GM11168 (cell line): ENCODE data around the gene PSMC3IP.
"Not testable (repeated sequence)": the region's sequence is repeated elsewhere in the genome, so short reads cannot be mapped to it uniquely, and the experiment has no call there.

Source experiments
- in situ Hi-C: fragments of 300-500 bp; cut with MboI; formaldehyde crosslinking; loops from one replicate; pipeline ENCODE4 v1.12.0; 2022; ENCODE audit warnings: low sequenced_read_pairs; ENCODE audit not compliant: unreplicated experiment

The PSMC3IP gene, protein sequence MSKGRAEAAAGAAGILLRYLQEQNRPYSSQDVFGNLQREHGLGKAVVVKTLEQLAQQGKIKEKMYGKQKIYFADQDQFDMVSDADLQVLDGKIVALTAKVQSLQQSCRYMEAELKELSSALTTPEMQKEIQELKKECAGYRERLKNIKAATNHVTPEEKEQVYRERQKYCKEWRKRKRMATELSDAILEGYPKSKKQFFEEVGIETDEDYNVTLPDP

DNA sequence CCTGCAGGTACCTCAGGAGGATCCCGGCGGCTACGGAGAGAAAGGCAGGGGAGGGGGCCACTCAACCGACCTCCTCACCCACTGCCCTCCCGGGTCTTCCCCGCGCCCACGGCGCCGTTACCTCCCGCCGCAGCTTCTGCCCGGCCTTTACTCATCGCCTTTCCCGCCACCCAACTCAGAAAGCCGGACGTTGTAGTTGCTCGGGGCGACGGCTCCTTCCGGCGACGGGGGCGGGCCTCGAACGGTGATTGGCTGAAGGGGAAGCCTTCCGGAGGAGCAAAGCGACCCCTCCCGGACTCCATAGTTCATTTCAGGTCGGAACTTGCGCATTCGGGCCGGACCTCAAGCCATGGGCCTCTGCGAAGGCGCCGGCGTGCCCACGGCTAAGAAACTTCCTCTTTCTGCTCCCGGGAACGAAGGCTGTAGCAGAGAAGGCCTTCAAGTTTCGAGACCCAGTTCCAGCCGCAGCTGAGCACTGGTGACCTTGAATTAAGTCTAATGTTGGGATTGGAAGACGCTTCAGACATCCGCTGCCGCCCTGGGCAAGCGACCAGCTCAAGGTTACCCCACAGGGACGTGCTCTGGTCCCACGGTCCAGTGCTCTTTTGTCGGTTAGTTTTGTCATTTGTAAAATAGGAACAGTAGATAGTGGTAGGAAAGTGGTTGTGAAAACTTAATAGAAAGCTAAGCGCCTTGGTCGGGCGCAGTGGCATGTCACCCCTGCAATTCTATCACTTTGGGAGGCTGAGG, at the start of gene PSMC3IP:
TSS of gene PSMC3IP (minus strand) at position 198 of the 750 bp plus-strand sequence. CDS start at position 155, 43 bp downstream.
- in situ Hi-C loops = loop anchor here (10.0 kb wide), 1 partner anchor 187 kb away; the partner anchor contains the start of gene RAMP2

DNA sequence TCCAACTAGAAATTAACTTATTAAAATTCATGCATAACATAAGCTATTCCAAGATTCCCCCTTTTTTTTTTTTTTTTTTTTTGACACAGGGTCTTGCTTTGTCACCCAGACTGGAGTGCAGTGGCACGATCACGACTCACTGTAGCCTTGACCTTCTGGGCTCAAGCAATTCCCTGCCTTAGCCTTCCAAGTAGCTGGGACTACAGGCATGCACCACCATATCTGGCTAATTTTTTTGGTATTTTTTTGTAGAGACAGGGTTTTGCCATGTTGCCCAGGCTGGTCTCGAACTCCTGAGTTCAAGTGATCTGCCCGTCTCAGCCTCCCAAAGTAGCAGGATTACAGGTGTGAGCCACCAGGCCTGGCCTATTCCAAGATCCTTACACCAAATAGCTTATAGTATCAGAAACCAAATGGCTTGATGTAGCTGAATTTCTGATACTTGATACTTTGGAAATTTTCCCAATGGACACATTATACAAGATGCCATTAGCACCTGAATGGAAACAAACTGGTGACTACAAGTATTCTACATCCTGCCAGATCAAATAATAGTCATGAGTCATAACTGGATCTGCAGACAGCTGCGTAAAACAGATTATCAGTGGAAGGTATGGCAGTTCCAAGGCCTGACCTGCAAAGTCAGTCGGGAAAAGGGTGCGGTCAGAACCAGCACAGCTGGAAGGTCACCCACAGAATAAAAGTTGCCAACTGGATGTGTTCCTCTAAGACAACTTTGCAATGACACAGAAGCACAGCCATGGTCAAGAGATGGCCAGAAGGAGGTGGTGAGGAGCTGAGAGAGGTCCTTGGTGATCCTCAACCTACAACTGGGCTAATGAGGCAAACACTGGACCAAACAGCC, 46.4 kb upstream of the PSMC3IP start:
- in situ Hi-C loops = no loop called here

- in situ Hi-C loops = no loop called here
Observed at GRCh38 chr17:42623271-42623670, 45.7 kb upstream of the PSMC3IP start.

- in situ Hi-C loops = not testable (repeated sequence)
Observed at GRCh38 chr17:42621987-42622386, 44.5 kb upstream of the PSMC3IP start.

DNA sequence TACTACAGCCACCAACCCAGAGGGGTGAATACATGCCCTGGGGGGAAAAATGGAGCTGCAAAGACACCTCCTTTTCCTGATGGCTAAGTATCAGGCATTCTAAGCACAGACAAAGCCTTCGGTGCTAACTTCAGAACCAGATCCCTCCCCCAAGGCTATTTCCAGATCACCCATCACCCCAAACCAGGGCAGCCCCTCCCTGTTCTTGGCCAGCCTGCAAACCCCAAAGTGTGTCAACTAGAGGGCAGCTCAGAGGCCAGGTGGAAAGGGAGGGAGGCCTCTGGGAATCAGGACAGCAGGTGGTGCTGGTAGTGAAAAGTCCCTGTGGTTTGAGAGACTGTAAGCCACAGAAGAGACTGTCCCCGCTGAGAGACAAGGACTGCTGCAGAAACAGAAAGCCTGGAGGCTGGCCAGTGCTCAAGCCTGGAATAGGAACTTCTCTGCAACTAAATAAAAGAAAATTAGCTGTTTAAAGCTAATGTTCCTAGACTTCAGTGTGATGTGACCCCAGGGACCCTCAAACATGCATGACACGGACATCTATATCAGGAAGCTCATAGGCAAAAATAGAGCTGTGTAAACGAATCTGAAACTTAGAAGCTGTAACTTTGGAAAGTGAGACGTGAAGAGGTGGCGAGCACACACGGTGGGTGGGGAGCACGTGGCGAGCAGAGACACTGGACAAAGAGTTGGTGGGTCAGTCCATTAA, 41.1 kb upstream of the PSMC3IP start:
- in situ Hi-C loops = no loop called here

GRCh38 chr17:42617956-42618431, 40.5 kb upstream of the PSMC3IP start:
- in situ Hi-C loops = no loop called here

- in situ Hi-C loops = no loop called here
Observed at GRCh38 chr17:42613699-42614295, 36.3 kb upstream of the PSMC3IP start.

DNA sequence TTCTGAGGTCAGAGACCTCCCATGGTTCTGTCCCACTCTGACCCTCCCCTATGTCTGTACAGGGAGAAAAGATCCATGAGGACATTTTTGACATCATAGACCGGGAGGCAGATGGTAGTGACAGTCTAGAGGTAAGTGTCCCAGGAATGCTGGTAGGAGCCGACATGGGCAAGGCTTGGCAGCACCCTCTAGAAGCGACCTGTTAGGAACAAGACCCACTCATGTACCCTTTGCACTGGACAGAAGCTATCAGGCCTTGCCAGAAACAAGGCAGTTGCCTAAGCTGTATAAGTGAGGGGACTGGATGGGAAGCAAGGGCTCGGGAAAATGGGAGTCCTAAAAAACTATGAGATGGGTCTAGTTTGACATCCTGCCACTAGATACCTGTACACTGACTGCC, 34.5 kb upstream of the PSMC3IP start:
- in situ Hi-C loops = no loop called here

GRCh38 chr17:42609814-42610801, 32.6 kb upstream of the PSMC3IP start:
- in situ Hi-C loops = not testable (repeated sequence)

DNA sequence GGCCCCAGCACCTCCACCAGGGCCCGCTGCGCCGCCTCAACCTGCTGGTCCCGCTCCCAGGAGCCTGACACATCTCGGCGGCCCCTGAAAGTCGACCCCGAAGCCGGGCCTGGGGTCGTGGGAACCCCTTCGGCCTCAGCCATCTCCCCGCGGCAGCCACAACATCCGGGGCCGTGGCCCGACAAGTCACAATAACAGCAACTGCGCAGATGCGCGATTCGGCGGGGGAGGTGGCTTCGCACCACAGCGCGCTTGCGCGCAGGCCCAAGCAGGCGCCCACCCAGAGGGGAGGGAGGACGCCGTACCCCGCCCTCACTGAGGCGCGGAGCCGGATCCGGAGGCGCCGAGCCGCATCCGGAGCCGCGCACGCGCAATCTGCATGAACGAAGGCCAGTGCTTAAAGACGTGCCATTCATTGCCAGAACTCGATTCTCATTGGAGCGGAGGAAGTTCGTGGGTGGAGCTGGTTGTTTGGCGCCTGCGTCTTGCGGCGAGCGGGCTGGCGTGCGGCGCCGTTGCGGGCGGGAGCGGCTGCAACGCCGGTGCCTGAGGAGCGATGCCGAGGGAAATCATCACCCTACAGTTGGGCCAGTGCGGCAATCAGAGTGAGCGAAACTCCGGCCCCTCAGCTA, 31.8 kb upstream of the PSMC3IP start, which contains the start of the genes RETREG3 and TUBG1:
TSS of gene RETREG3 (minus strand) at position 193 of the 632 bp plus-strand sequence. CDS start at position 143, 50 bp downstream.
TSS of gene TUBG1 (plus strand) at position 502 of the 632 bp plus-strand sequence. CDS start at position 557, 55 bp downstream.
- in situ Hi-C loops = no loop called here

GRCh38 chr17:42608305-42609181, 31.0 kb upstream of the PSMC3IP start:
- in situ Hi-C loops = no loop called here

GRCh38 chr17:42607769-42608168, 30.2 kb upstream of the PSMC3IP start:
- in situ Hi-C loops = no loop called here

- in situ Hi-C loops = no loop called here
Observed at GRCh38 chr17:42603318-42603717, 25.8 kb upstream of the PSMC3IP start.

DNA sequence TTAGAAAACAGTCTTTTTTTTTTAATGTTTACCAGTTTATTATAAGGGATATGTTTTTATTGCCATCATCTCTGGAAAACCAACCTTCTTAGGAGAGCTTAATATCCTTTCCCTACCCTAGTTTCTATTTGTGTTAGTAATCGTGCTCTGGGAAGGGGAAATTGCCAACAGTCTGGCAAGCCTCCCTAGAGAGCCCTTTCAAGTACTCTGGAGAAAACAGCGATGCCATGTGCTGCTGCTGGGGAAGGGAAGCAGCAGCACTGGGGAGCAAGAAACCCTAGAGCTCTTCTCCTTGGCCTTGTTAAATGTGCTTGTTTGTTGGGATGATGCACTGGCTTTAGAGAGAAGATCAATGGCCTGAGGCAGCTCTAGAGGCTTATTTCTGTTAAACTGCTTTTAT, 21.4 kb upstream of the PSMC3IP start:
- in situ Hi-C loops = no loop called here

DNA sequence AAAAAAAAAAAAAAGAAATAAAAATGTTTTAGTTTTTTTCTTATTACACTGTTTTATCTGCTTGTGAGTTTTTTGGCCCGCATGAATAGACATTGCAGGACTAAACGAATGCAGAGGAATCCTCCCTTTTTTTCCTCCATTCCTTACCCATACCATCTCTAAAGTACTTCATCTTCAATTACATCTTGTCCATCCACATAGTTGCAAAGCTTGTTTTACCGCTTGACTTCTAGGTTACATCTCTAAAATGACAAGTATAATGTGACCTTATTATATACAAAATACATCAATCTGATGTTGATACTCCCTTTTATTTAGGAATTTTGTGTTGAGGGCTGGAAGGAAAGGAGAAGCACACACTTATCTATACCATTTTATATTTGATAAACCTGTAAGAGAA, 18.9 kb upstream of the PSMC3IP start:
- in situ Hi-C loops = no loop called here

- in situ Hi-C loops = no loop called here
Observed at GRCh38 chr17:42591411-42591810, 13.9 kb upstream of the PSMC3IP start.

DNA sequence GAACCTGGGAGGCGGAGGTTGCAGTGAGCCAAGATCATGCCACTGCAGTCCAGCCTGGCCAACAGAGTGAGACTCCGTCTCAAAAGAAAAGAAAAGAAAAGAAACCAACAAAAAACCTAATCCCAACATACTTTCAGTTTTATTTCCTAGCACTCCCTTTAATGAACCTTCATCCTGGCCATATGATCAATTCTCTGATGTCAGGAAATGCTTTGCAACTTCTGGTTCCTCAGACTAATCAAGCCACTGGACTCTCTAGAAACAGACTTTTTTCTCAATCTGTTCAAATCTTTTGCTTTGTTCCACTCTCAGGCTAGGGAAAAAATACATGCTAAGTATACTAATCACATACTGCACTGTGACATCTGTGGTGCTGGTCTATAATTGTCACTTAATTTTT, 13.4 kb upstream of the PSMC3IP start:
- in situ Hi-C loops = no loop called here
